ENCODE results near the gene LRRC4C.

LRRC4C gene

GRCh38 chr11:41398175-41398574, 61.3 kb downstream of the LRRC4C start:
- no peak for TF ChIP-seq USF1 (IDR thresholded peaks at IDR 0.05)
- TF ChIP-seq ZBTB7A (IDR thresholded peaks at IDR 0.05; ENCODE audit: low read depth) = no peak
- no peak for TF ChIP-seq TCF12 (IDR thresholded peaks at IDR 0.05; ENCODE audit: low read depth)
- TF ChIP-seq RAD21 (IDR thresholded peaks at IDR 0.05; ENCODE audit: low read depth) = no peak
- no peak for TF ChIP-seq YY1 (IDR thresholded peaks at IDR 0.05; ENCODE audit: low read depth)
- no peak for TF ChIP-seq EP300 (IDR thresholded peaks at IDR 0.05; ENCODE audit: borderline replicate concordance)
- TF ChIP-seq CREB1 (IDR thresholded peaks at IDR 0.05; ENCODE audit: low read depth) = no peak
- TF ChIP-seq EGR1 (IDR thresholded peaks at IDR 0.05) = no peak
- TF ChIP-seq TAF1 (IDR thresholded peaks at IDR 0.05; ENCODE audit: low read depth) = no peak
- TF ChIP-seq CEBPB (IDR thresholded peaks at IDR 0.05) = no peak
- TF ChIP-seq FOXM1 (IDR thresholded peaks at IDR 0.05; ENCODE audit: borderline replicate concordance, low read depth) = no peak
- no peak for TF ChIP-seq TEAD4 (IDR thresholded peaks at IDR 0.05)
- TF ChIP-seq, protein P1, sequence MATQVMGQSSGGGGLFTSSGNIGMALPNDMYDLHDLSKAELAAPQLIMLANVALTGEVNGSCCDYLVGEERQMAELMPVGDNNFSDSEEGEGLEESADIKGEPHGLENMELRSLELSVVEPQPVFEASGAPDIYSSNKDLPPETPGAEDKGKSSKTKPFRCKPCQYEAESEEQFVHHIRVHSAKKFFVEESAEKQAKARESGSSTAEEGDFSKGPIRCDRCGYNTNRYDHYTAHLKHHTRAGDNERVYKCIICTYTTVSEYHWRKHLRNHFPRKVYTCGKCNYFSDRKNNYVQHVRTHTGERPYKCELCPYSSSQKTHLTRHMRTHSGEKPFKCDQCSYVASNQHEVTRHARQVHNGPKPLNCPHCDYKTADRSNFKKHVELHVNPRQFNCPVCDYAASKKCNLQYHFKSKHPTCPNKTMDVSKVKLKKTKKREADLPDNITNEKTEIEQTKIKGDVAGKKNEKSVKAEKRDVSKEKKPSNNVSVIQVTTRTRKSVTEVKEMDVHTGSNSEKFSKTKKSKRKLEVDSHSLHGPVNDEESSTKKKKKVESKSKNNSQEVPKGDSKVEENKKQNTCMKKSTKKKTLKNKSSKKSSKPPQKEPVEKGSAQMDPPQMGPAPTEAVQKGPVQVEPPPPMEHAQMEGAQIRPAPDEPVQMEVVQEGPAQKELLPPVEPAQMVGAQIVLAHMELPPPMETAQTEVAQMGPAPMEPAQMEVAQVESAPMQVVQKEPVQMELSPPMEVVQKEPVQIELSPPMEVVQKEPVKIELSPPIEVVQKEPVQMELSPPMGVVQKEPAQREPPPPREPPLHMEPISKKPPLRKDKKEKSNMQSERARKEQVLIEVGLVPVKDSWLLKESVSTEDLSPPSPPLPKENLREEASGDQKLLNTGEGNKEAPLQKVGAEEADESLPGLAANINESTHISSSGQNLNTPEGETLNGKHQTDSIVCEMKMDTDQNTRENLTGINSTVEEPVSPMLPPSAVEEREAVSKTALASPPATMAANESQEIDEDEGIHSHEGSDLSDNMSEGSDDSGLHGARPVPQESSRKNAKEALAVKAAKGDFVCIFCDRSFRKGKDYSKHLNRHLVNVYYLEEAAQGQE (IDR thresholded peaks at IDR 0.05; ENCODE audit: low read depth) = no peak
- TF ChIP-seq NFIC (IDR thresholded peaks at IDR 0.05) = no peak
- TF ChIP-seq, protein P2, sequence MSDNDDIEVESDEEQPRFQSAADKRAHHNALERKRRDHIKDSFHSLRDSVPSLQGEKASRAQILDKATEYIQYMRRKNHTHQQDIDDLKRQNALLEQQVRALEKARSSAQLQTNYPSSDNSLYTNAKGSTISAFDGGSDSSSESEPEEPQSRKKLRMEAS (IDR thresholded peaks at IDR 0.05) = no peak

- TF ChIP-seq RAD21 (IDR thresholded peaks at IDR 0.05; ENCODE audit: low read depth) (no peak), TAF1 (IDR thresholded peaks at IDR 0.05; ENCODE audit: low read depth) (no peak), EGR1 (IDR thresholded peaks at IDR 0.05) (no peak), YY1 (IDR thresholded peaks at IDR 0.05; ENCODE audit: low read depth) (no peak), ZBTB7A (IDR thresholded peaks at IDR 0.05; ENCODE audit: low read depth) (no peak)
Observed at GRCh38 chr11:41394521-41395195, 64.8 kb downstream of the LRRC4C start.

DNA sequence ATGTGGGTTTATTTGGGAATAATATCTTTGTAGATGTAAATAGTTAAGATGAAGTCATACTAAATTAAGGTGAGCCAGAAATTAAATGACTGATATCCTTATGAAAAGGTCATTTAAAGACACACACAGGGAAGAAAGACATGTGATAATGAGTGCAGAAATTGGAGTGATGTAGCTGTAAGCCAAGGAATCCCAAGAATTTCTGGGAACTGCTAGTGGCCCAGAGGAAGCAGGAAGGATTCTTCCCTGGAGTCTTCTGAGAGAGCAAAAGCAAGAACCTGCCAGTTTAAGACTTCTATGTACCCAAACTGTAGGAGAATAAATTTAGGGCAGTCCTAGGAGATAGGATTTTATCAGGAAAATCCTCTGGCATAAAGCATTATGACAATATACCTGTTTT, 66.9 kb downstream of the LRRC4C start:
- no peak for TF ChIP-seq TCF12 (IDR thresholded peaks at IDR 0.05; ENCODE audit: low read depth)
- TF ChIP-seq CREB1 (IDR thresholded peaks at IDR 0.05; ENCODE audit: low read depth) = no peak
- TF ChIP-seq TAF1 (IDR thresholded peaks at IDR 0.05; ENCODE audit: low read depth) = no peak
- no peak for TF ChIP-seq FOXM1 (IDR thresholded peaks at IDR 0.05; ENCODE audit: borderline replicate concordance, low read depth)
- TF ChIP-seq EP300 (IDR thresholded peaks at IDR 0.05; ENCODE audit: borderline replicate concordance) = no peak
- TF ChIP-seq RAD21 (IDR thresholded peaks at IDR 0.05; ENCODE audit: low read depth) = no peak
- TF ChIP-seq ZBTB7A (IDR thresholded peaks at IDR 0.05; ENCODE audit: low read depth) = no peak
- TF ChIP-seq CEBPB (IDR thresholded peaks at IDR 0.05) = no peak
- TF ChIP-seq EGR1 (IDR thresholded peaks at IDR 0.05) = no peak
- TF ChIP-seq, protein P2 (IDR thresholded peaks at IDR 0.05) = no peak
- TF ChIP-seq NFIC (IDR thresholded peaks at IDR 0.05) = no peak

DNA sequence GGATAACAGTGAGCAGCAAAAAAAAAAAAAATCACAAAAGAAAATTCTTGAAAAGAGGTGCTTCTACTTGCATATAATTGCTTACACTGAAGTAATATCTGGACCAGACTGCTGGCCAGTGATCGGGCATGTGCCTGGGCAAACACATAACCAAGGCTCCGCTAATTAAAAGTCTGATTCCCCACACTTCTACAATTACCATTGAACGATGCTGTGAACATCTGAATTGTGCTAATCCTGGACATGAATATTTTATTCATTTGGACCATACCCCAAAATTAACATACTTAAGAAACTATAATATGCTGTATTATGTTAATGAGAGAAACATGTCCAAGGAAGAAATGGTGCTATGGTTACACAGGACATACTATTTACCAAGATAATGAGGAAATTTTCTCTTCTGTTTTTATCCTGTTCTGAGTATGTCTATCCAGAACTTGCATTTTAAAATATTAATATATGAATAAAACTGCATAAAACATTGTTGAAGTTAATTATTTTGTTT, 69.8 kb downstream of the LRRC4C start:
- TF ChIP-seq FOXM1 (IDR thresholded peaks at IDR 0.05; ENCODE audit: borderline replicate concordance, low read depth) (no peak), CREB1 (IDR thresholded peaks at IDR 0.05; ENCODE audit: low read depth) (no peak), EGR1 (IDR thresholded peaks at IDR 0.05) (no peak), USF1 (IDR thresholded peaks at IDR 0.05) (no peak), ZBTB7A (IDR thresholded peaks at IDR 0.05; ENCODE audit: low read depth) (no peak), EP300 (IDR thresholded peaks at IDR 0.05; ENCODE audit: borderline replicate concordance) (no peak), NFIC (IDR thresholded peaks at IDR 0.05) (no peak), TCF12 (IDR thresholded peaks at IDR 0.05; ENCODE audit: low read depth) (no peak), RAD21 (IDR thresholded peaks at IDR 0.05; ENCODE audit: low read depth) (no peak), YY1 (IDR thresholded peaks at IDR 0.05; ENCODE audit: low read depth) (no peak), TAF1 (IDR thresholded peaks at IDR 0.05; ENCODE audit: low read depth) (no peak), CEBPB (IDR thresholded peaks at IDR 0.05) (no peak), TEAD4 (IDR thresholded peaks at IDR 0.05) (no peak)
- TF ChIP-seq, protein P1 (IDR thresholded peaks at IDR 0.05; ENCODE audit: low read depth) = no peak
- TF ChIP-seq, protein P2 (IDR thresholded peaks at IDR 0.05) = no peak

- TF ChIP-seq, protein P2 (IDR thresholded peaks at IDR 0.05) = no peak
Observed at GRCh38 chr11:41384329-41384728, 75.1 kb downstream of the LRRC4C start.
